H9 (cell line): ENCODE measurements around the gene CTAG2. TPM values are rescaled to one million over a fixed set of nuclear protein-coding genes. Genes with fewer than 3 reads are reported as not detected.

Source experiments
- DNase-seq: peaks from one replicate; pipeline ENCODE4 v3.0.0-alpha.2; 2017
- H2AFZ ChIP-seq: one replicate; pipeline ENCODE4 v1.6.1; 2013; ENCODE audit warnings: mild to moderate bottlenecking, low read length, control low read depth, moderate library complexity
- H2AK5ac ChIP-seq: 2 replicates; pipeline ENCODE4 v1.6.1; 2013; ENCODE audit warnings: low read length, control low read depth, mixed read lengths; ENCODE audit not compliant: insufficient read length
- H2BK120ac ChIP-seq: one replicate; pipeline ENCODE4 v1.6.1; 2013; ENCODE audit warnings: low read depth, mild to moderate bottlenecking, low read length, control low read depth, inconsistent platforms; ENCODE audit not compliant: poor library complexity, severe bottlenecking
- H2BK12ac ChIP-seq: 2 replicates; pipeline ENCODE4 v1.6.1; 2013; ENCODE audit warnings: low read length, control low read depth, mixed read lengths, low read depth; ENCODE audit not compliant: insufficient read length
- H2BK15ac ChIP-seq: 2 replicates; pipeline ENCODE4 v1.6.1; 2013; ENCODE audit warnings: low read depth, low read length, control low read depth
- H2BK20ac ChIP-seq: one replicate; pipeline ENCODE4 v1.6.1; 2013; ENCODE audit warnings: low read depth, mild to moderate bottlenecking, low read length, control low read depth, inconsistent platforms; ENCODE audit not compliant: poor library complexity, severe bottlenecking
- H2BK5ac ChIP-seq: 2 replicates; pipeline ENCODE4 v1.6.1; 2013; ENCODE audit warnings: low read length, control low read depth, mixed read lengths; ENCODE audit not compliant: insufficient read length
- H3K14ac ChIP-seq: 2 replicates; pipeline ENCODE4 v1.6.1; 2013; ENCODE audit warnings: low read length, control low read depth; ENCODE audit not compliant: insufficient read depth
- H3K18ac ChIP-seq: 2 replicates; pipeline ENCODE4 v1.6.1; 2013; ENCODE audit warnings: low read depth, mild to moderate bottlenecking, mixed read lengths, low read length, control low read depth; ENCODE audit not compliant: insufficient read length
- H3K23ac ChIP-seq: 2 replicates; pipeline ENCODE4 v1.6.1; 2013; ENCODE audit warnings: low read length, control low read depth, mixed read lengths, low read depth; ENCODE audit not compliant: insufficient read length
- H3K23me2 ChIP-seq: 2 replicates; pipeline ENCODE4 v1.6.1; 2013; ENCODE audit warnings: low read depth, mild to moderate bottlenecking, mixed read lengths, low read length, control low read depth; ENCODE audit not compliant: insufficient read length, poor library complexity, severe bottlenecking
- H3K27ac ChIP-seq: 2 replicates; pipeline ENCODE4 v1.5.1; 2013; ENCODE audit warnings: low read length, control low read depth, mixed read lengths, low read depth; ENCODE audit not compliant: insufficient read length
- H3K27me3 ChIP-seq: 2 replicates; pipeline ENCODE4 v1.6.1; 2013; ENCODE audit warnings: low read length, control low read depth, inconsistent platforms; ENCODE audit not compliant: insufficient read depth
- H3K4ac ChIP-seq: 2 replicates; pipeline ENCODE4 v1.6.1; 2013; ENCODE audit warnings: low read depth, mild to moderate bottlenecking, control low read depth, inconsistent platforms, low read length, moderate library complexity
- H3K4me1 ChIP-seq: 2 replicates; pipeline ENCODE4 v1.6.1; 2013; ENCODE audit warnings: low read length, control low read depth, inconsistent platforms; ENCODE audit not compliant: insufficient read depth
- H3K4me2 ChIP-seq: 2 replicates; pipeline ENCODE4 v1.6.1; 2013; ENCODE audit warnings: low read length, control low read depth, mixed read lengths; ENCODE audit not compliant: insufficient read length, insufficient read depth
- H3K56ac ChIP-seq: 2 replicates; pipeline ENCODE4 v1.6.1; 2013; ENCODE audit warnings: low read depth, mild to moderate bottlenecking, mixed read lengths, low read length, control low read depth; ENCODE audit not compliant: insufficient read length
- H3K79me1 ChIP-seq: 2 replicates; pipeline ENCODE4 v1.6.1; 2013; ENCODE audit warnings: low read depth, mild to moderate bottlenecking, moderate library complexity, low read length, control low read depth, inconsistent platforms; ENCODE audit not compliant: insufficient read depth, poor library complexity, severe bottlenecking
- H3K79me2 ChIP-seq: 2 replicates; pipeline ENCODE4 v1.6.1; 2013; ENCODE audit warnings: low read length, control low read depth, inconsistent platforms; ENCODE audit not compliant: insufficient read depth
- H3K9ac ChIP-seq: 2 replicates; pipeline ENCODE4 v1.6.1; 2013; ENCODE audit warnings: low read length, control low read depth, mixed read lengths; ENCODE audit not compliant: insufficient read length; ENCODE audit errors: extremely low read depth
- H3K9me3 ChIP-seq: one replicate; pipeline ENCODE4 v1.6.1; 2013; ENCODE audit warnings: low read depth, low read length, inconsistent platforms; ENCODE audit not compliant: control insufficient read depth
- H3T11ph ChIP-seq: one replicate; pipeline ENCODE4 v1.6.1; 2013; ENCODE audit warnings: mild to moderate bottlenecking, low read length, control low read depth, inconsistent platforms
- H4K20me1 ChIP-seq: one replicate; pipeline ENCODE4 v1.6.1; 2013; ENCODE audit not compliant: control insufficient read depth, insufficient read length, insufficient read depth
- H4K5ac ChIP-seq: 2 replicates; pipeline ENCODE4 v1.6.1; 2013; ENCODE audit warnings: low read depth, mild to moderate bottlenecking, mixed read lengths, low read length, control low read depth; ENCODE audit not compliant: insufficient read length
- H4K8ac ChIP-seq: replicated peaks from 2 replicates; pipeline ENCODE4 v1.6.1; 2013; ENCODE audit warnings: low read length, control low read depth, mixed read lengths, low read depth; ENCODE audit not compliant: insufficient read length
- H4K91ac ChIP-seq: 2 replicates; pipeline ENCODE4 v1.6.1; 2013; ENCODE audit warnings: low read depth, mild to moderate bottlenecking, moderate library complexity, mixed read lengths, low read length, control low read depth; ENCODE audit not compliant: insufficient read length
- H3K27ac Mint-ChIP-seq, 3 experiments: 2 replicates in 2 of 3; 3 replicates in 1 of 3; pipeline ENCODE4 v1.8.0; 2020 to 2021; ENCODE audit warnings: mixed read lengths in 3 of 3, mild to moderate bottlenecking in 1 of 3, moderate library complexity in 1 of 3
- H3K27me3 Mint-ChIP-seq: 2 replicates; pipeline ENCODE4 v1.8.0; 2021; ENCODE audit warnings: low read depth, mild to moderate bottlenecking, moderate library complexity, mixed read lengths
- H3K36me3 Mint-ChIP-seq, 3 experiments: 2 replicates in 2 of 3; 3 replicates in 1 of 3; pipeline ENCODE4 v1.8.0; 2020 to 2021; ENCODE audit warnings: low read depth in 3 of 3, mixed read lengths in 3 of 3; ENCODE audit not compliant: insufficient read depth in 1 of 3
- H3K4me1 Mint-ChIP-seq, 2 experiments: 2 replicates each; pipeline ENCODE4 v1.8.0; 2020; ENCODE audit warnings: mixed read lengths in 2 of 2
- H3K4me3 Mint-ChIP-seq, 2 experiments: 2 replicates in 1 of 2; 3 replicates in 1 of 2; pipeline ENCODE4 v1.8.0; 2020 to 2021; ENCODE audit warnings: mild to moderate bottlenecking in 2 of 2, mixed read lengths in 2 of 2, moderate library complexity in 1 of 2
- H3K9me3 Mint-ChIP-seq, 2 experiments: 2 replicates in 1 of 2; 3 replicates in 1 of 2; pipeline ENCODE4 v1.8.0; 2020; ENCODE audit warnings: mild to moderate bottlenecking in 2 of 2, mixed read lengths in 2 of 2, moderate library complexity in 1 of 2
- CTCF ChIP-seq: fragments of 200-600 bp; sonication (generic); conservative IDR thresholded peaks from 3 replicates; pipeline ENCODE4 v1.8.0; 2021; ENCODE audit warnings: antibody characterized with exemption, mild to moderate bottlenecking
- WGBS: extraction: QIAGEN DNeasy Blood & Tissue Kit; methylation state at CpG from one replicate; pipeline ENCODE4 v1.1.7; 2013; ENCODE audit warnings: missing lambda C conversion rate, low lambda C conversion rate, mixed read lengths; ENCODE audit not compliant: insufficient read length; ENCODE audit errors: extremely low coverage; 5-methylcytosine and 5-hydroxymethylcytosine counted together
- total RNA-seq: library from RNA; stranded (reverse); gene quantifications from 2 replicates; pipeline ENCODE4 v1.2.1, GENCODE V29; 2021

The CTAG2 gene
- total RNA-seq, 1 experiment from 2014 or later = not detected

GRCh38 chrX:154657226-154657805, 3.9 kb upstream of the CTAG2 start:
- no peak overlapping the region for H4K91ac ChIP-seq
- H4K8ac ChIP-seq = no peak overlapping the region
- Mint-ChIP-seq H3K9me3 (peaks cover 65 to 70% of the 10 kb centered on the region in 2 experiments), H3K4me3 (no peak overlapping the region), H3K27ac (no peak overlapping the region), H3K4me1 (no peaks in the 10 kb centered on the region), H3K27me3 (peaks cover 5% of the 10 kb centered on the region), H3K36me3 (peaks cover 0 to 5% (median 0%) of the 10 kb centered on the region in 3 experiments; a peak in 3 of 7 replicates)
- H3K23ac ChIP-seq = no peak overlapping the region
- H3T11ph ChIP-seq = no peak overlapping the region
- no peak overlapping the region for H2AFZ ChIP-seq
- no CpG with 5 or more reads among the region's 15 CpGs for WGBS
- no peak overlapping the region for H2BK5ac ChIP-seq
- H2BK12ac ChIP-seq = no peak overlapping the region
- H3K79me1 ChIP-seq = no peaks in the 10 kb centered on the region
- H4K20me1 ChIP-seq = no peaks in the 10 kb centered on the region
- no peaks in the 10 kb centered on the region for H3K79me2 ChIP-seq
- no peak overlapping the region for H3K18ac ChIP-seq
- no peak overlapping the region for H2BK15ac ChIP-seq
- H3K23me2 ChIP-seq = no peaks in the 10 kb centered on the region
- no peak for TF ChIP-seq CTCF
- no peak for DNase-seq
- H3K4ac ChIP-seq = no peak overlapping the region
- H3K9ac ChIP-seq = no peak overlapping the region
- no peak overlapping the region for H3K14ac ChIP-seq
- no peaks in the 10 kb centered on the region for H3K27me3 ChIP-seq
- H2AK5ac ChIP-seq = no peak overlapping the region
- no peak overlapping the region for H2BK120ac ChIP-seq
- peaks cover 35% of the 10 kb centered on the region for H3K9me3 ChIP-seq
- no peak overlapping the region for H2BK20ac ChIP-seq
- no peak overlapping the region for H3K4me2 ChIP-seq
- H3K4me1 ChIP-seq = no peaks in the 10 kb centered on the region
- no peak overlapping the region for H3K27ac ChIP-seq
- H3K56ac ChIP-seq = no peak overlapping the region
- H4K5ac ChIP-seq = no peak overlapping the region
